Neural cell (in vitro differentiated cells): ENCODE data around the gene RIPK1. TPM values are rescaled to one million over a fixed set of nuclear protein-coding genes. Genes with fewer than 3 reads are reported as not detected.

ENCODE experiments used
- H2AFZ ChIP-seq: fragments of 200-600, 300-800 bp; sonication (generic), shearing (Covaris generic); 2 replicates; pipeline ENCODE4 v1.6.0; 2014; ENCODE audit warnings: low read depth, mild to moderate bottlenecking, antibody characterized with exemption, low read length, moderate library complexity
- H3F3A ChIP-seq: fragments of 200-600 bp; shearing (Covaris generic); 2 replicates; pipeline ENCODE4 v1.6.1; 2016; ENCODE audit warnings: mild to moderate bottlenecking, moderate library complexity, mixed read lengths, antibody characterized with exemption, low read length; ENCODE audit not compliant: insufficient read depth, poor library complexity, severe bottlenecking
- H3K27ac ChIP-seq: fragments of 200-600, 300-800 bp; sonication (generic), shearing (Covaris generic); 2 replicates; pipeline ENCODE4 v1.5.1; 2014; ENCODE audit warnings: mild to moderate bottlenecking, low read length, moderate library complexity
- H3K27me3 ChIP-seq: fragments of 300-800, 200-600 bp; sonication (generic), shearing (Covaris generic); 2 replicates; pipeline ENCODE4 v1.6.0; 2014; ENCODE audit warnings: mild to moderate bottlenecking, low read depth, low read length, moderate library complexity; ENCODE audit not compliant: insufficient read depth
- H3K36me3 ChIP-seq: fragments of 300-800, 200-600 bp; sonication (generic), shearing (Covaris generic); 2 replicates; pipeline ENCODE4 v1.5.1; 2014; ENCODE audit warnings: mild to moderate bottlenecking, antibody characterized with exemption, low read length, moderate library complexity; ENCODE audit not compliant: insufficient read depth
- H3K4me2 ChIP-seq: fragments of 300-800, 200-600 bp; sonication (generic), shearing (Covaris generic); 2 replicates; pipeline ENCODE4 v1.6.0; 2014; ENCODE audit warnings: mild to moderate bottlenecking, low read length
- H3K4me3 ChIP-seq: fragments of 300-800, 200-600 bp; sonication (generic), shearing (Covaris generic); 2 replicates; pipeline ENCODE4 v1.5.1; 2014; ENCODE audit warnings: mild to moderate bottlenecking, low read length, moderate library complexity
- H3K79me2 ChIP-seq: fragments of 200-600 bp; shearing (Covaris generic); replicated peaks from 2 replicates; pipeline ENCODE4 v1.6.0; 2014; ENCODE audit warnings: mild to moderate bottlenecking, low read length, moderate library complexity; ENCODE audit not compliant: insufficient read depth
- H3K9ac ChIP-seq: fragments of 300-800, 200-600 bp; sonication (generic), shearing (Covaris generic); 2 replicates; pipeline ENCODE4 v1.6.1; 2016; ENCODE audit warnings: mild to moderate bottlenecking, low read length, mixed read lengths
- H3K9me2 ChIP-seq: fragments of 200-600 bp; shearing (Covaris generic); 2 replicates; pipeline ENCODE4 v1.6.1; 2016; ENCODE audit warnings: mild to moderate bottlenecking, low read length, mixed read lengths; ENCODE audit not compliant: insufficient read depth
- H3K9me3 ChIP-seq: fragments of 200-600, 300-800 bp; sonication (generic), shearing (Covaris generic); 2 replicates; pipeline ENCODE4 v1.6.1; 2016; ENCODE audit warnings: mild to moderate bottlenecking, mixed run types, low read length, moderate library complexity, mixed read lengths
- H4K20me1 ChIP-seq: fragments of 200-600 bp; shearing (Covaris generic); 2 replicates; pipeline ENCODE4 v1.6.1; 2016; ENCODE audit warnings: mild to moderate bottlenecking, mixed run types; ENCODE audit not compliant: insufficient read depth
- EP300 ChIP-seq: fragments of 450-650 bp; conservative IDR thresholded peaks from 2 replicates; pipeline ENCODE4 v1.6.1; 2014; ENCODE audit warnings: antibody characterized with exemption, mild to moderate bottlenecking, moderate library complexity; ENCODE audit not compliant: poor library complexity, severe bottlenecking
- EZH2 ChIP-seq: fragments of 200-600, 300-800 bp; shearing (Covaris generic), sonication (generic); IDR thresholded peaks from 2 replicates; pipeline ENCODE4 v1.6.1; 2014; ENCODE audit warnings: antibody characterized with exemption, low read length, borderline replicate concordance, mild to moderate bottlenecking; ENCODE audit not compliant: insufficient read depth, poor library complexity, severe bottlenecking
- MXI1 ChIP-seq: fragments of 450-650 bp; conservative IDR thresholded peaks from 2 replicates; pipeline ENCODE4 v1.6.1; 2014; ENCODE audit warnings: antibody characterized with exemption, mild to moderate bottlenecking; ENCODE audit not compliant: poor library complexity, severe bottlenecking
- POLR2AphosphoS5 ChIP-seq: IDR thresholded peaks from 2 replicates; pipeline ENCODE4 v1.6.1; 2012
- RAD21 ChIP-seq: fragments of 450-650 bp; conservative IDR thresholded peaks from 2 replicates; pipeline ENCODE4 v1.6.1; 2014; ENCODE audit warnings: antibody characterized with exemption, mild to moderate bottlenecking, moderate library complexity
- SMC3 ChIP-seq: fragments of 450-650 bp; conservative IDR thresholded peaks from 2 replicates; pipeline ENCODE4 v1.6.1; 2014; ENCODE audit warnings: antibody characterized with exemption, mild to moderate bottlenecking, moderate library complexity; ENCODE audit not compliant: poor library complexity
- TAF1 ChIP-seq: IDR thresholded peaks from 2 replicates; pipeline ENCODE4 v1.6.1; 2012; ENCODE audit warnings: low read depth
- polyA plus RNA-seq: library from polyadenylated mRNA; depleted of rRNA; stranded (reverse); fragments of >200 nt; gene quantifications from 2 replicates; pipeline ENCODE4 v1.2.3, GENCODE V29; 2014
- TF ChIP-seq, protein P1 (sequence below): fragments of 450-650 bp; IDR thresholded peaks from 2 replicates; pipeline ENCODE4 v1.5.1; 2014; ENCODE audit warnings: antibody characterized with exemption, mild to moderate bottlenecking, moderate library complexity; ENCODE audit not compliant: poor library complexity, severe bottlenecking
- TF ChIP-seq, protein P2 (sequence below): IDR thresholded peaks from 2 replicates; pipeline ENCODE4 v1.6.1; 2012; ENCODE audit warnings: borderline replicate concordance

The RIPK1 gene
- polyA plus RNA-seq, 1 donor from 2014 or later: 8.5 TPM

- no peak overlapping the region for H3K9ac ChIP-seq
- no peaks in the 10 kb centered on the region for H3F3A ChIP-seq
- no peaks in the 10 kb centered on the region for H3K79me2 ChIP-seq
- H3K4me2 ChIP-seq: no peak overlapping the region
- TF ChIP-seq EP300 (no peak), RAD21 (no peak), TAF1 (no peak), MXI1 (no peak), EZH2 (no peak), SMC3 (no peak), POLR2AphosphoS5 (no peak)
- TF ChIP-seq, protein P1, sequence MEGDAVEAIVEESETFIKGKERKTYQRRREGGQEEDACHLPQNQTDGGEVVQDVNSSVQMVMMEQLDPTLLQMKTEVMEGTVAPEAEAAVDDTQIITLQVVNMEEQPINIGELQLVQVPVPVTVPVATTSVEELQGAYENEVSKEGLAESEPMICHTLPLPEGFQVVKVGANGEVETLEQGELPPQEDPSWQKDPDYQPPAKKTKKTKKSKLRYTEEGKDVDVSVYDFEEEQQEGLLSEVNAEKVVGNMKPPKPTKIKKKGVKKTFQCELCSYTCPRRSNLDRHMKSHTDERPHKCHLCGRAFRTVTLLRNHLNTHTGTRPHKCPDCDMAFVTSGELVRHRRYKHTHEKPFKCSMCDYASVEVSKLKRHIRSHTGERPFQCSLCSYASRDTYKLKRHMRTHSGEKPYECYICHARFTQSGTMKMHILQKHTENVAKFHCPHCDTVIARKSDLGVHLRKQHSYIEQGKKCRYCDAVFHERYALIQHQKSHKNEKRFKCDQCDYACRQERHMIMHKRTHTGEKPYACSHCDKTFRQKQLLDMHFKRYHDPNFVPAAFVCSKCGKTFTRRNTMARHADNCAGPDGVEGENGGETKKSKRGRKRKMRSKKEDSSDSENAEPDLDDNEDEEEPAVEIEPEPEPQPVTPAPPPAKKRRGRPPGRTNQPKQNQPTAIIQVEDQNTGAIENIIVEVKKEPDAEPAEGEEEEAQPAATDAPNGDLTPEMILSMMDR: no peak
- TF ChIP-seq, protein P2, sequence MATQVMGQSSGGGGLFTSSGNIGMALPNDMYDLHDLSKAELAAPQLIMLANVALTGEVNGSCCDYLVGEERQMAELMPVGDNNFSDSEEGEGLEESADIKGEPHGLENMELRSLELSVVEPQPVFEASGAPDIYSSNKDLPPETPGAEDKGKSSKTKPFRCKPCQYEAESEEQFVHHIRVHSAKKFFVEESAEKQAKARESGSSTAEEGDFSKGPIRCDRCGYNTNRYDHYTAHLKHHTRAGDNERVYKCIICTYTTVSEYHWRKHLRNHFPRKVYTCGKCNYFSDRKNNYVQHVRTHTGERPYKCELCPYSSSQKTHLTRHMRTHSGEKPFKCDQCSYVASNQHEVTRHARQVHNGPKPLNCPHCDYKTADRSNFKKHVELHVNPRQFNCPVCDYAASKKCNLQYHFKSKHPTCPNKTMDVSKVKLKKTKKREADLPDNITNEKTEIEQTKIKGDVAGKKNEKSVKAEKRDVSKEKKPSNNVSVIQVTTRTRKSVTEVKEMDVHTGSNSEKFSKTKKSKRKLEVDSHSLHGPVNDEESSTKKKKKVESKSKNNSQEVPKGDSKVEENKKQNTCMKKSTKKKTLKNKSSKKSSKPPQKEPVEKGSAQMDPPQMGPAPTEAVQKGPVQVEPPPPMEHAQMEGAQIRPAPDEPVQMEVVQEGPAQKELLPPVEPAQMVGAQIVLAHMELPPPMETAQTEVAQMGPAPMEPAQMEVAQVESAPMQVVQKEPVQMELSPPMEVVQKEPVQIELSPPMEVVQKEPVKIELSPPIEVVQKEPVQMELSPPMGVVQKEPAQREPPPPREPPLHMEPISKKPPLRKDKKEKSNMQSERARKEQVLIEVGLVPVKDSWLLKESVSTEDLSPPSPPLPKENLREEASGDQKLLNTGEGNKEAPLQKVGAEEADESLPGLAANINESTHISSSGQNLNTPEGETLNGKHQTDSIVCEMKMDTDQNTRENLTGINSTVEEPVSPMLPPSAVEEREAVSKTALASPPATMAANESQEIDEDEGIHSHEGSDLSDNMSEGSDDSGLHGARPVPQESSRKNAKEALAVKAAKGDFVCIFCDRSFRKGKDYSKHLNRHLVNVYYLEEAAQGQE: no peak
- no peaks in the 10 kb centered on the region for H3K9me3 ChIP-seq
- no peak overlapping the region for H2AFZ ChIP-seq
- no peaks in the 10 kb centered on the region for H4K20me1 ChIP-seq
- H3K4me3 ChIP-seq: no peak overlapping the region
- H3K27me3 ChIP-seq: no peaks in the 10 kb centered on the region
- no peak overlapping the region for H3K27ac ChIP-seq
- H3K9me2 ChIP-seq: no peaks in the 10 kb centered on the region
- no peaks in the 10 kb centered on the region for H3K36me3 ChIP-seq
These were observed 34.6 kb upstream of the RIPK1 start for GRCh38 chr6:3033652-3034051.

DNA sequence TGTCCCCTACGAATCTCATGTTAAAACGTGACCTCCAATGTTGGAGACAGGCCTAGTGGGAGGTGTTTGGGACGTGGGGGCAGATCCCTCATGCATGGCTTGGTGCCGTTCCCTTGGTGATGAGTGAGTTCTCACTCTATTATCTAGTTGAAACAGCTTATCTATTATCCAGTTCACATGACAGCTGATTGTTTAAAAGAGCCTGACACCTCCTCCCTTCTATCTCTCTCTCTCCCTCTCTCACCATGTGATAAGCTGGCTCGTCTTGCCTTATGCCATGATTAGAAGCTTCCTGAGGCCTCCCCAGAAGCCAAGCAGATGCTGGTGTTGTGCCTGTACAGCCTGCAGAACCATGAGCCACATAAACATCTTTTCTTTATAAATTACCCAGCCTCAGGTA is 32.9 kb upstream of the RIPK1 start:
- no peak overlapping the region for H3K9ac ChIP-seq
- H4K20me1 ChIP-seq: no peaks in the 10 kb centered on the region
- TF ChIP-seq MXI1 (no peak), EP300 (no peak), SMC3 (no peak), RAD21 (no peak), POLR2AphosphoS5 (no peak), TAF1 (no peak), EZH2 (no peak)
- TF ChIP-seq, protein P1: no peak
- TF ChIP-seq, protein P2: no peak
- no peaks in the 10 kb centered on the region for H3K9me2 ChIP-seq
- no peak overlapping the region for H2AFZ ChIP-seq
- H3F3A ChIP-seq: no peaks in the 10 kb centered on the region
- H3K36me3 ChIP-seq: no peaks in the 10 kb centered on the region
- no peaks in the 10 kb centered on the region for H3K79me2 ChIP-seq
- H3K4me3 ChIP-seq: no peak overlapping the region
- no peaks in the 10 kb centered on the region for H3K27me3 ChIP-seq
- no peaks in the 10 kb centered on the region for H3K9me3 ChIP-seq
- H3K4me2 ChIP-seq: no peak overlapping the region
- H3K27ac ChIP-seq: no peak overlapping the region
